DOHH2 (cell line): Measurements from ENCODE around the gene RSBN1L.

Source experiments
- EZH2phosphoT487 ChIP-seq: fragments of 200-600 bp; sonication (generic); IDR thresholded peaks from 2 replicates; pipeline ENCODE4 v1.6.1; 2017; ENCODE audit warnings: borderline replicate concordance, mild to moderate bottlenecking, antibody characterized with exemption, low read length, moderate library complexity, mixed read lengths
- TF ChIP-seq, protein P1 (sequence below): fragments of 200-600 bp; sonication (generic); IDR thresholded peaks from one replicate; pipeline ENCODE4 v1.5.1; 2014; ENCODE audit warnings: antibody characterized with exemption, mild to moderate bottlenecking, low read depth, low read length; ENCODE audit not compliant: poor library complexity, severe bottlenecking

DNA sequence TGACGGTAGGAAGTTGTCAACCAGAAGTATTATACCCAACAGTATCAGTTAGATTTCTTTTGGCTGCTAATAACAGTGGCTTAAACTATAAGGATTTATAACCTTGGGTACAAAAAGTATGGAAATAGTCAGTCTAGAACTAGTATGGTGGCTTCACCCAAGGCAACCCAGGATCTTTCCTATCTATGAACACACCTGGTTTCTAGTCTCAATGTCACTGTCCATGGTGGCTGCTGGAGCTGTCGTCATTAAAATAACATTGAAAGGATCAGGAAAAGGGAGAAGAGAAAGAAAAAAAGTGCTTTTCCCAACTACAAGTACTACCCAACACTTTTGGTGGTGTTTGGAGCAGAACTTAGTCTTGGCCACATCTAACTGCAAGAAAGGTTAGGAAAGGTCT, 130.0 kb downstream of the RSBN1L start:
- TF ChIP-seq, protein P1, sequence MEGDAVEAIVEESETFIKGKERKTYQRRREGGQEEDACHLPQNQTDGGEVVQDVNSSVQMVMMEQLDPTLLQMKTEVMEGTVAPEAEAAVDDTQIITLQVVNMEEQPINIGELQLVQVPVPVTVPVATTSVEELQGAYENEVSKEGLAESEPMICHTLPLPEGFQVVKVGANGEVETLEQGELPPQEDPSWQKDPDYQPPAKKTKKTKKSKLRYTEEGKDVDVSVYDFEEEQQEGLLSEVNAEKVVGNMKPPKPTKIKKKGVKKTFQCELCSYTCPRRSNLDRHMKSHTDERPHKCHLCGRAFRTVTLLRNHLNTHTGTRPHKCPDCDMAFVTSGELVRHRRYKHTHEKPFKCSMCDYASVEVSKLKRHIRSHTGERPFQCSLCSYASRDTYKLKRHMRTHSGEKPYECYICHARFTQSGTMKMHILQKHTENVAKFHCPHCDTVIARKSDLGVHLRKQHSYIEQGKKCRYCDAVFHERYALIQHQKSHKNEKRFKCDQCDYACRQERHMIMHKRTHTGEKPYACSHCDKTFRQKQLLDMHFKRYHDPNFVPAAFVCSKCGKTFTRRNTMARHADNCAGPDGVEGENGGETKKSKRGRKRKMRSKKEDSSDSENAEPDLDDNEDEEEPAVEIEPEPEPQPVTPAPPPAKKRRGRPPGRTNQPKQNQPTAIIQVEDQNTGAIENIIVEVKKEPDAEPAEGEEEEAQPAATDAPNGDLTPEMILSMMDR = no peak
- TF ChIP-seq EZH2phosphoT487 = no peak
